ENCODE measurements around the gene HMG20B.

HMG20B gene

DNA sequence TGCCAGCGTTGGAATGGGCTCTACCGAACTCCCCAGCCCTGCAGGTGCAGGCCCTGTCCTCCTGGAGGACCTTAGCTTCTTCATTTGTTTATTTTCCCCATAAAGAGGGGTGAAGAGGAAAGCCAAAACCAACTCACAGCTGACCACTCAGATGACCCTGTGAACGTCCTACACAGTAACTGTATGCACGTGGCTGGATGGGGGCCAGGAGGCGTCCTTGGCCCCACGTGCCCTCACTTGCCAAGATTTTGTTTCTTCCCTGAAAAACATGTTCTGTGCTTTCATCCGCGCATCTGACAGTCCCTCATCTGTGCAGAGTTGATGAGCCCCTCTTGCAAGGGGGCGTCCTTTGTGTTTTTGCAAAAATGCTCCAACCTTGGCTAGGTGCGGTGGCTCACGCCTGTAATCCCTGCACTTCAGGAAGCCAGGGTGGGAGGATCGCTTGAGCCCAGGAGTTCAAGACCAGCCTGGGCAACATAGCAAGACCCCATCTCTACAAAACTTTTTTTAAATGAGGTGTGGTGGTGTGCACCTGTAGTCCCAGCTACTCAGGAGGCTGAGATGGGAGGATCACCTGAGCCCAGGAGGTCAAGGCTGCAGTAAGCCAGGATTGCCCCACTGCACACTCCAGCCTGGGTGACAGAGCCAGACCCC is 39.1 kb upstream of the HMG20B start:
- H3K4me1 Mint-ChIP-seq (ENCODE audit: low read depth), result peaks cover 20% of the 10 kb centered on the region
- intact Hi-C loops (cut with micrococcal nuclease), result no loop called here
- no peaks in the 10 kb centered on the region for H3K27me3 Mint-ChIP-seq
- peaks cover 17% of the 10 kb centered on the region for H3K36me3 Mint-ChIP-seq (ENCODE audit: low read depth)
- no peaks in the 10 kb centered on the region for H3K9me3 Mint-ChIP-seq
- no peak overlapping the region for H3K27ac Mint-ChIP-seq
- no peak overlapping the region for H3K4me3 Mint-ChIP-seq

DNA sequence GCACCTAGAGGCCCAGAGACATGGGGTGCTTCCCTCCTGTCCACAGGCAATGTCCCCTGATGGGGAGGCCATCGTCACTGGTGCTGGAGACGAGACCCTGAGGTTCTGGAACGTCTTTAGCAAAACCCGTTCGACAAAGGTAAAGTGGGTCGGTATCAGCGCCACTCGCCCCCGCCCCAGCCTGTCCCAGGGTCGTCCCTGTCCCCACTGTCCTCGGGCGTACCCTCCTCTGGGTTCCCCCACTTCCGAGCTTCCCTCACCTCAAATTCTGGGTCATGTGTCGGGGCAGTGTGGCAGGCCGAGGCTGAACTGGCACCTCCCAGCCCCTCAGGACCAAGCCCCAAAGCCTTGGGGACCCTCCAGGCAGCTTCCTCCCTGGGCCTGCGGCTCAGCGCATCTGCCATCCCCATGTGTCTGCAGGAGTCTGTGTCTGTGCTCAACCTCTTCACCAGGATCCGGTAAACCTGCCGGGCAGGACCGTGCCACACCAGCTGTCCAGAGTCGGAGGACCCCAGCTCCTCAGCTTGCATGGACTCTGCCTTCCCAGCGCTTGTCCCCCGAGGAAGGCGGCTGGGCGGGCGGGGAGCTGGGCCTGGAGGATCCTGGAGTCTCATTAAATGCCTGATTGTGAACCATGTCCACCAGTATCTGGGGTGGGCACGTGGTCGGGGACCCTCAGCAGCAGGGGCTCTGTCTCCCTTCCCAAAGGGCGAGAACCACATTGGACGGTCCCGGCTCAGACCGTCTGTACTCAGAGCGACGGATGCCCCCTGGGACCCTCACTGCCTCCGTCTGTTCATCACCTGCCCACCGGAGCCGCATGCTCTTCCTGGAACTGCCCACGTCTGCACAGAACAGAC is 38.1 kb upstream of the HMG20B start:
- Mint-ChIP-seq H3K27me3 (no peaks in the 10 kb centered on the region), H3K9me3 (no peaks in the 10 kb centered on the region), H3K4me3 (no peak overlapping the region), H3K36me3 (ENCODE audit: low read depth) (peaks cover 27% of the 10 kb centered on the region), H3K4me1 (ENCODE audit: low read depth) (peaks cover 26% of the 10 kb centered on the region), H3K27ac (no peak overlapping the region)
- intact Hi-C loops (cut with micrococcal nuclease), result no loop called here

DNA sequence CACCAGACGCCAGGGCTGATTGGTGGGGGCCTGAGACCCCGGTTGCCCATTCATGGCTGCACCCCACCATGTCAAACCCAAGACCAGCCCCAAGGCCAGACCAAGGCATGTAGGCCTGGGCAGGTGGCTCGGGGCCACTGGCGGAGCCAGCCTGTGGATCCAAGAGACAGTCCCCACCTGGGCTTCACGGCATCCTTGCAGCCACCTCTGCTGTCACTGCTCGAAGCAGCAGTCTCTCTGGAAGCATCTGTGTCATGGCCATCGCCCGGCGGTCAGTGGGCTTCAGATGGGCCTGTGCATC is 37.6 kb upstream of the HMG20B start:
- H3K27me3 Mint-ChIP-seq, result no peaks in the 10 kb centered on the region
- H3K4me3 Mint-ChIP-seq, result no peak overlapping the region
- peaks cover 32% of the 10 kb centered on the region for H3K36me3 Mint-ChIP-seq (ENCODE audit: low read depth)
- intact Hi-C loops (cut with micrococcal nuclease), result no loop called here
- peaks cover 26% of the 10 kb centered on the region for H3K4me1 Mint-ChIP-seq (ENCODE audit: low read depth)
- H3K27ac Mint-ChIP-seq, result no peak overlapping the region
- no peaks in the 10 kb centered on the region for H3K9me3 Mint-ChIP-seq

DNA sequence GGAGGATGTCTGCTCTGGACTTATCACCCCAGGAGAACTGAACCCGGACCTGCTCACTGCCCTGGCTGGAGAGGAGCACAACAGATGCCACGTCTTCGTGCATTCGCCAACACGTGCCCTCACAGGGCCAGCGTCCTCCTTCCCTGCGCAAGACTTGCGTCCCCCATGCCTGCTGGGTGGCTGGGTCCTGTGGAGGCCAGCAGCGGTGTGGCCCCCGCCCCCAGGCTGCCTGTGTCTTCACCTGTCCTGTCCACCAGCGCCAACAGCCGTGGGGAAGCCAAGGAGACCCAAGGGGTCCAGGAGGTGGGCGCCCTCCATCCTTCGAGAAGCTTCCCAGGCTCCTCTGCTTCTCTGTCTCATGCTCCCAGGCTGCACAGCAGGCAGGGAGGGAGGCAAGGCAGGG is 37.2 kb upstream of the HMG20B start:
- Mint-ChIP-seq H3K36me3 (ENCODE audit: low read depth) (peaks cover 34% of the 10 kb centered on the region), H3K27ac (no peak overlapping the region), H3K27me3 (no peaks in the 10 kb centered on the region), H3K4me3 (no peak overlapping the region), H3K9me3 (no peaks in the 10 kb centered on the region), H3K4me1 (ENCODE audit: low read depth) (peaks cover 26% of the 10 kb centered on the region)
- intact Hi-C loops (cut with micrococcal nuclease), result no loop called here

DNA sequence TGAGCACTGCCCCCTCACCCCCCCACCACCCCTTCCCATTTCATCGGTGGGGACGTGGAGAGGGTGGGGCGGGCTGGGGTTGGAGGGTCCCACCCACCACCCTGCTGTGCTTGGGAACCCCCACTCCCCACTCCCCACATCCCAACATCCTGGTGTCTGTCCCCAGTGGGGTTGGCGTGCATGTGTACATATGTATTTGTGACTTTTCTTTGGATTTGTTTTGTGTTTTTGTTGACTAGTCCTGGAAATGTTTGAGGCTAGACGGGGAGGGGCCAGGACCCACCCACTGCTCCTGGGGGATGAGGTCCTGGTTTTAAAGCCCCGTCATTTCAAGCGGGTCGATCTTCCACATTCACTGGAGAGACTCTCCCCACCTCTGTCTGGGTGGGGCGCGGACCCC is 36.8 kb upstream of the HMG20B start:
- H3K4me3 Mint-ChIP-seq, result no peak overlapping the region
- no peaks in the 10 kb centered on the region for H3K27me3 Mint-ChIP-seq
- intact Hi-C loops (cut with micrococcal nuclease), result no loop called here
- no peak overlapping the region for H3K27ac Mint-ChIP-seq
- peaks cover 34% of the 10 kb centered on the region for H3K36me3 Mint-ChIP-seq (ENCODE audit: low read depth)
- no peaks in the 10 kb centered on the region for H3K9me3 Mint-ChIP-seq
- H3K4me1 Mint-ChIP-seq (ENCODE audit: low read depth), result peaks cover 26% of the 10 kb centered on the region

DNA sequence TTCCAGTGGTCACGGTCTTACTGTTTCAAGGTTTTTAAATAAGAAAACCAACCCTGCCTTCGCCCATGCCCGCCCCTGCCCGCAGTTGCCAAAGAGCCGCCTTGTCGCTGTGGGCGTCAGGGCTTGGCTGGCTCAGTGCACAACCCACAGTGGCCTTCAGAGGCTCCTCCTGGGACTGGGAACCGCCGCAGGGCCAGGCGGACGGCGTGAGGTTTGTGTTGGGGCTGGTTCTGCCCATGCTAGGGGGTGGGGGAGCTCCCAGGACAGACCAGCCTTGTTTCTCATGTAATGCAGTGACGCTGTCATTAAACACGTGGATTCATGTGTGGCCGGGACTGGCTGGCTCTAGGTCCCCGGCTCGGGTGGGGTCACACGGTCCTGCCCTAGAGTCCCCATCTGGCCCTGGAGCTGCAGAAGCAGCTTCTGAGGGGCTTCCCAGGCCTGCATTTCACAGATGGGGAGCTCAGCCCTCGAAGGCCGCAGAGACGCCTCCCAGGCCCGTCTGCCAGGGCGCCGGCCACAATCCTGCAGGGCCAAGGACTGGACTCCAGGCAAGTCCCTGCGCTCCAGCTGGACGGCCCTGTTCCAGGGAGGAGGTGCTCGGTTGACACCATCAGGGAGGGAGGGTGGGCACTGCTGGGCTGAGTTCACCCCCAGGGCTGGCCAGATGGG is 36.2 kb upstream of the HMG20B start:
- H3K27me3 Mint-ChIP-seq, result no peaks in the 10 kb centered on the region
- intact Hi-C loops (cut with micrococcal nuclease), result no loop called here

DNA sequence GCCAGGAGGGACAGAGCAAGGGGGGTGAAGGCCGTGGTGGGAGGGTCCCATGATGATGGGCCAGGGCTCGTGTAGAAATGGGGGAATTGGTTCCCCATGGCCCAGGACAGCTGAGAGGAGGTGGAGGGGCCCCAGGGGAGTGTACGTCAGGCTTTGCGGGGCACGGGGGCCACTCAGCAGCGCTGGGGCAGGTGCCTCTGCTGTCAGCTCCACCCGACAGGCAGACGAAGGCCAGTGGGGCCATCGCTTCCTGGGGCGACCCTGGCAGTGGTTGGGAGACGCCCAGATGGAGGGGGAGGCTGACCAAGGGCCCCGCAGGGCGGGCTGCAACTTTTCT is 35.7 kb upstream of the HMG20B start:
- H3K36me3 Mint-ChIP-seq (ENCODE audit: low read depth), result peaks cover 44% of the 10 kb centered on the region
- intact Hi-C loops (cut with micrococcal nuclease), result no loop called here
- H3K27ac Mint-ChIP-seq, result peak overlapping the region; percentile 80
- H3K27me3 Mint-ChIP-seq, result no peaks in the 10 kb centered on the region
- H3K9me3 Mint-ChIP-seq, result no peaks in the 10 kb centered on the region
- no peak overlapping the region for H3K4me3 Mint-ChIP-seq
- peaks cover 26% of the 10 kb centered on the region for H3K4me1 Mint-ChIP-seq (ENCODE audit: low read depth)

More for the DNA sequence above, 36.2 kb upstream of the HMG20B start:
- H3K4me3 Mint-ChIP-seq, result no peak overlapping the region
- H3K9me3 Mint-ChIP-seq, result no peaks in the 10 kb centered on the region
- H3K27ac Mint-ChIP-seq, result peak overlapping the region; percentile 80
- H3K4me1 Mint-ChIP-seq (ENCODE audit: low read depth), result peaks cover 26% of the 10 kb centered on the region
- peaks cover 39% of the 10 kb centered on the region for H3K36me3 Mint-ChIP-seq (ENCODE audit: low read depth)

DNA sequence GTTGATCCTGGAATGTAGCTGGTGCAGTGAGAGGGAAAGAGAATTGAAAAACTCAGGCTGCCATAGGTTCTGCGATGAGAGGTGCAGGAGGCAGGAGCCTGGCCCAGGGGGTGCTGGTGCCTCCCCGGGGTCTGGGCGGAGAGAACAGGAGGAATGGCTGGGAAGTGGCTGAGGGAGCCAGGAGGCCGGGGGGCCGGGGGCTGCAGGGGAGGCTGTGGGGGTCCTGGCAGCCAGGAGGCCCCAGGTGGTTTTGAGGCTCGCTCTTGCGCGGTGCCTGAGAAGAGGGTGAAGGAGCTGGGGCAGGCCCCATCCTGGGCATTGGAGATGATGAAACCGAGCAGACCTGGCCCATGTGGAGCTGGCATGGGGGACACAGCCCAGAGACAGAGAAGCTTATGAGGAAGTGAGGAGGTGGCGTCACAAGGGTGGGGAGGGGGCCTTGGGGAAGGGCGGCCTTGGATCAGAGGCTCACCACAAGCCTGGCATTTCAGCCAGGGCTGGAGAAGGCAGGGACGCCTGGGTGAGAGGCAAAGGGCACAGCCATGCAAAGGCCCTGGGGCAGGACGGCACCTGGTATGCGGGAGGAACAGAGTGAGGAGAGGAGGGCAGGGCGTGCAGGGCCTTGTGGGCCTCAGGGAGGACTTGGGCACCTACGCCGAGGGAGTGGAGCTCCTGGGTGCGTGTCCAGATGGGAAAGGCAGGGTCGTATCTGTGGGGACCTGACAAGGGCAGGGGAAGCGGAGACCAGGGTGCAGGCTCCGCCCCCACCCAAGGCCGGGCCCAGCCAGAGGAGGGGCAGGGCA is 35.1 kb upstream of the HMG20B start:
- Mint-ChIP-seq H3K27ac (peak overlapping the region; percentile 80), H3K4me3 (no peak overlapping the region), H3K27me3 (no peaks in the 10 kb centered on the region), H3K4me1 (ENCODE audit: low read depth) (peaks cover 26% of the 10 kb centered on the region), H3K9me3 (no peaks in the 10 kb centered on the region), H3K36me3 (ENCODE audit: low read depth) (peaks cover 50% of the 10 kb centered on the region)
- intact Hi-C loops (cut with micrococcal nuclease), result no loop called here

DNA sequence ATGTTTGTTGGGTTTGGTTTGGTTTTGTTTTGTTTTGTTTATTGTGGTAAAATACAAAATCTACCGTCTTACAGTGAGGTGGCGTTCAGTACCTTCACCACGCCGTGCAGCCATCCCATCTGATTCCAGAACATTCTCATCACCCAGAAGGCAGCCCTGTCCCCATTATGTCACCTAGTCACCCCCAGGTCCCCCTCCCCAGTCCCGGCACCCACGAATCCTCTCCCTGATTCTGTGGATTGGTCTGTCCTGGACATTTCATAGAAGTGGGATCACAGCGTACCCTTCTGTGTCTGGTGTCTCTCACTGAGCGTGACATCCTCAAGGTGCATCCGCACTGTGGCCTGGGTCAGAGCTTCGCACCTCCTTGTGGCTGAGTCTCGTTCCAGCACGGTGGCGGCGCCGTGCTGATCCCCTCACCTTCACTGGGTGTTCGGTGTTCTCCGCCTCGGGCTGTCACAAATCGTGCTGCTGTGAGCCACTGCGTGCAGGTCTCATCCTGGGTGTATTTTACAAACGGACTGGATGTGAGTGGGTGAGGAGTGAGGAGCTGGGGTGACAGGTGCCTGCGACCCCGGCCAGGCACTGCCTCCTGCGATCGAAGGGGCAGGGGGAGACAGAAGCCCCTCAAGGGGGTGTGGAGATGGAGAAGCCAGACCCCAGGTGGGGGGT is 34.4 kb upstream of the HMG20B start:
- Mint-ChIP-seq H3K27ac (peak overlapping the region; percentile 80), H3K4me3 (no peak overlapping the region), H3K9me3 (no peaks in the 10 kb centered on the region), H3K27me3 (no peaks in the 10 kb centered on the region), H3K4me1 (ENCODE audit: low read depth) (peaks cover 26% of the 10 kb centered on the region), H3K36me3 (ENCODE audit: low read depth) (peaks cover 57% of the 10 kb centered on the region)
- intact Hi-C loops (cut with micrococcal nuclease), result no loop called here

DNA sequence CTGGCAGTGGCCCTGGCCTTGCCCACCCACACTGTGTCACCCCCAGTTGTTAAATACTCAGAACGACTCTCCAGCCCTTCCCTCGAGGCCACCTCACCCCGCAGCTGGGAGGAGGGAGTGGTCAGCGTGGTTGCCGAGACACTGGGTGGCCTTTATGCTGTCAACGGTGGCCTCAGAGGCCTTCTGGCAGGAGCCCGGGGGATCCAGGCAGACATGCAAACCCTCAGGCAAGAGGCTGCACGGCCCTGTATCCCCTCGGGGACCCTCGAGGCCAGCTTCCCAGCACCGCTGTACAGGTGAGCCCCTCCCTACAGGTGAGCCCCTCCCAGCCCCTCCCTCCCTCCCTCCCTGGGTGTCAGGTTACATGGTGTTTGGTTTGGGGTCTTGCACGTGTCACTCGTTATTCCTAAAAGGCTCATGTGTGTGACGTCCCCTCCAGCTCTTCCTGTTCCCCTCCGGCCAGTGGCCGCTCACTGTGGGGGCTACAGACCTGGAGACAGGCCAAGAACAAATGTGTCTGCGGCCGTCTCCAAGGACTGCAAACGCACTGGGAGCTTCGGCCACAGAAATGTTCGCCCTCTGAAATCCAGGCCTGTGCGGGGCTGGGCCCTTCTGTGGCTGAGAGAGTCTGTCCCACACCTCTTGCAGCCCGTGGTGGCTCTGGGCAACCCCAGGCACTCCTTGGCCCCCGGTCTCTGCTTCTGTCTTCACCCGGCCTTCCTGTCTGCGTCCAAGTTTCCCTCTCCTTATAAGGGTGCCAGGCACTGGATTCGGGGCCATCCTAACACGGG is 33.6 kb upstream of the HMG20B start, which contains the start of gene TEKTIP1:
TSS of gene TEKTIP1 (plus strand) at position 210 of the 791 bp plus-strand sequence. CDS start at position 214, 4 bp downstream.
- H3K9me3 Mint-ChIP-seq, result no peaks in the 10 kb centered on the region

DNA sequence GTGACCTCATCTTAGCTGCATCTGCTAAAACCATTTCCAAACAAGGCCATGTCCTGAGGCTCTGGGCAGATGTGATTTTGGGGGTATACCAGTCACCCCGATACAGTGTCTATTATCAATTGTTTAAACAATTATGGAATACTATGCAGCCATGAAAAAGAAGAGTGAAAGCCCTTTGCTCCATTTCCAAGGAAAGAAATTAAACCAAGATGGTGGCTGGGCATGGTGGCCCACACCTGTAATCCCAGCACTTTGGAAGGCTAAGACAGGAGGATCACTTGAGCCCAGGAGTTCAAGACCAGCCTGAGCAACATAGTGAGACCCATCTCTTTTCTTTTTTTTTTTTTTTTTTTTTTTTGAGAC is 33.0 kb upstream of the HMG20B start:
- H3K4me3 Mint-ChIP-seq, result no peak overlapping the region
- H3K36me3 Mint-ChIP-seq (ENCODE audit: low read depth), result peaks cover 70% of the 10 kb centered on the region
- intact Hi-C loops (cut with micrococcal nuclease), result no loop called here
- H3K9me3 Mint-ChIP-seq, result no peaks in the 10 kb centered on the region
- no peaks in the 10 kb centered on the region for H3K27me3 Mint-ChIP-seq
- no peak overlapping the region for H3K27ac Mint-ChIP-seq
- peaks cover 26% of the 10 kb centered on the region for H3K4me1 Mint-ChIP-seq (ENCODE audit: low read depth)

More for the DNA sequence above, 33.6 kb upstream of the HMG20B start, which contains the start of gene TEKTIP1:
- peaks cover 65% of the 10 kb centered on the region for H3K36me3 Mint-ChIP-seq (ENCODE audit: low read depth)
- no peak within 1 kb of the TSS for H3K4me3 Mint-ChIP-seq
- H3K27me3 Mint-ChIP-seq, result no peaks in the 10 kb centered on the region
- intact Hi-C loops (cut with micrococcal nuclease), result no loop called here
- peak within 1 kb of the TSS; percentile 80 for H3K27ac Mint-ChIP-seq
- peaks cover 26% of the 10 kb centered on the region for H3K4me1 Mint-ChIP-seq (ENCODE audit: low read depth)

DNA sequence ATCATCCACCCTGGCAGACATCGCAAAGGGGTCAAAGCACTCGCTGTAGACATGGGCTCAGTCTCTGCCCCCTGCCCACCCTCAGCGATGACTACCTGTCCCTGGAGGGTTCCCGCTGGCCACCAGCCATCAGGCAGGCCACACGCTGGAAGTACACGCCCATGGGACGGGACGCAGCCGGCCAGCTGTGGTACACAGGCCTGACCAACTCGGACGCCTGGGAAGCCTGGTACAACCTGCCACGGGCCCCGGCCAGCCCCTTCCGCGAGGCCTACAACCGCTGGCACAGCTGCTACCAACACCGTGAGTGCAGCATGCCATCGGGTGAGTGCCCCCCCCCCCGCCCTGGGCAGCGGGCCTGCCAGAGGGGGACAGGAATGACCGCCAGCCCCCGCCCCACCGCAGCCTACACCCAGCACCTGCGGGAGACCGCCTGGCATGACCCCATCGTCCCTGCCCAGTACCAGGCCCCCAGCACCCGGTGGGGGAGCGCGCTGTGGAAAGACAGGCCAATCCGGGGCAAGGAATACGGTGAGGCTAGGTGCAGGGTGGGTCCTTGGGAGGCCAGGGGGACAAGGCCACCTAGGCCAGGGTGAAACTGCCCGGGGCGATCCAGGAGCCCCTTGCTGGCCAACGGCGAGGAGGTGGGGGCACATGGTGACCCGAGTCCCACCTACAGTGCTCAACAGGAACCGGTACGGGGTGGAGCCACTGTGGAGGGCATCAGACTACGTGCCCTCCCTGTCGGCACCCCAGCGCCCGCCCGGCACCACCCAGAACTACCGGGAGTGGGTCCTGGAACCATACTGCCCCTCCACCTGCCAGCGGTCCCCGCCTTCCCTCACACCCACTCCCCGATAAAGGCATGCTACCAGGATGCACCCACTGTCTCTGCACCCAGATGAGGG is 29.3 kb upstream of the HMG20B start:
- Mint-ChIP-seq H3K27ac (no peak overlapping the region), H3K36me3 (ENCODE audit: low read depth) (peaks cover 93% of the 10 kb centered on the region), H3K27me3 (no peaks in the 10 kb centered on the region), H3K4me1 (ENCODE audit: low read depth) (peaks cover 36% of the 10 kb centered on the region), H3K4me3 (no peak overlapping the region), H3K9me3 (no peaks in the 10 kb centered on the region)
- intact Hi-C loops (cut with micrococcal nuclease), result loop anchor here (2.0 kb wide), 1 partner anchor 75 kb away; no protein-coding TSS in a partner anchor

Data from dendritic cell treated with granulocyte-macrophage colony-stimulating factor and Interleukin-4, amounts not matched to agents 40 ng/mL and 50 ng/mL, for 4 days (primary cell).